HG02588 (cell line): Measurements from ENCODE around the gene ST6GAL1.
"Not testable (repeated sequence)": the region's sequence is repeated elsewhere in the genome, so short reads cannot be mapped to it uniquely, and the experiment has no call there.

Experiments
- ATAC-seq: cut with Tn5 transposase; IDR thresholded peaks from one replicate; pipeline ENCODE4 v1.9.1; 2021; ENCODE audit warnings: mild to moderate bottlenecking, moderate library complexity; ENCODE audit not compliant: unreplicated experiment

Gene ST6GAL1

DNA sequence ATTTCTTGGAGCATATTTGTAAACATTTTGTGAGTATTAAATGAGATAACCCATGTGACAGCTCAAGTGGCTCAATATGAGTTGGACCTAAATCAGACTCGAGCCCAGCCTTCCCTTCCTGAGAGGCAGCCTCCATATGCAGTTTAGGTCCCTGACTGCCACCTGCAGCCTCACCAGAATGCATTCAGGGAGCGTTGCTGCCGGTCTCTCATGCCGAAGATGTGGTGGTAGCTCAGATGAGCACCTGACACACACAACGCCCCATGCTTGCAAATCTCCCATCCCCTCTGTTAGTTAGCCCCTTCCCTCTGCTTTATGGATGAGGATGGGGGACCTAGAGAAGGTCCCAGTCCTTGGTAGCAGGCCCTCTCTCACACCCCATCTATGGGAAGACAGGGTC, 9.2 kb downstream of the ST6GAL1 start:
- no peak for ATAC-seq

DNA sequence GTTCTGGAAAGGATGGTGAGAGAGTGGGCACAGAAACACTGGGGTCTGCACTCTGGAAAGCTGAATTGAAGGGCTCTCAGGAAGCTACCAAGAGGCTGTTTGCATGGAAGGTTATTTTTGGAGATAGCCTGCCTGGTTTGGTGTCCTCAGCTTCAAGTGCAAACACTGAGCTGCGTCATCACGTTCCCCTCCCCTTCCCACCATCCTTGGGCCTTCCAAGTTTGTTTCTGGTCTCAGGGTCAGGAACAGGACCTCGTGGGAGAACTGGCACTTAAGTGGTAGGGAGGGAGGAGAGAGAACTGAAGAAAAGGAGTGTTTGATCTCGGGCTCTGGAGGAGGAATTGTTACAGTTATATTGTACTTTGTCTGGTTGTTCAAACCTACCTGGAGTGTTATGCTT, 10.6 kb downstream of the ST6GAL1 start:
- ATAC-seq, result no peak

DNA sequence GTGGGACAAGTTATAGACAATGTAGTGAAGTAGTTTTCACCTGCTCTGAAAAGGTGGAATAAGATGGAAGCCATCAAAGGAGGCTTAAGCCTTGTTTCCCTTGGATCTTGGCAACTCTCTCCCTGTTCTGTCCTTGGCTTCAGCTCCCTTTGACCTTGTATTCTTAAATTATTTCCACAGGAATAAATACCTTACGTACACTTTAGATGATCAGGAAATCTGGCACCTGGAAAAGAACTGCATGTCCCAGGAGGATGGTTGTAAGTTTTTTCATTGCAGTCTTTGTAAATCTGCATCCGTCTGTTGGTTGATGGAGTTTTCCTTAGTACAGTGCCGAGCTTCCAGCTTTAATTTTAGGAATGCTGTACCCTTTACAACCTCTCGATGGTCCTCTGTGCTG, 11.8 kb downstream of the ST6GAL1 start:
- no peak for ATAC-seq

DNA sequence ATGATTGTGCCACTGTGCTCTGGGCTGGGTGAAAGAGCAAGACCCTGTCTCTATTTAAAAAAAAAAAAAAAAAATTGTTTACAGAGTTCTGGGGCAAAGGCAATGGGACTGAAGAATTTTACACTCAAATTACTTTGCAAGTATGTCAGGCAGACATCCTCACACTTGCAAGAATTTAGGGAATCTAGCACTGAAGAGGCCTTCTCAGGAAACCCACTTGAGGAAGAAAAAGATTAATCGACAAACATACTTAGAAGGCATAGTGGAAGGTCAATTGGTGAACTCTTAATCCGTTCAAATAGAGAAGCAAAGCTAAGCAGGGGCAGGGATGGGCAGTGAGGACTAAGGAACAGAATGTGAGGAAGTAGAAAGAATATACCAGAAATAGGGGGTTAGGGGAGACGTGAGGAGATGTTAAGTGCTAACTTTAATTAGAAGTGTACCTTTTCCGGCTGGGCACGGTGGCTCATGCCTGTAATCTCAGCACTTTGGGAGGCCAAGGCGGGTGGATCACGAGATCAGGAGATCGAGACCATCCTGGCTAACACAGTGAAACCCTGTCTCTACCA, 15.0 kb downstream of the ST6GAL1 start:
- no peak for ATAC-seq

DNA sequence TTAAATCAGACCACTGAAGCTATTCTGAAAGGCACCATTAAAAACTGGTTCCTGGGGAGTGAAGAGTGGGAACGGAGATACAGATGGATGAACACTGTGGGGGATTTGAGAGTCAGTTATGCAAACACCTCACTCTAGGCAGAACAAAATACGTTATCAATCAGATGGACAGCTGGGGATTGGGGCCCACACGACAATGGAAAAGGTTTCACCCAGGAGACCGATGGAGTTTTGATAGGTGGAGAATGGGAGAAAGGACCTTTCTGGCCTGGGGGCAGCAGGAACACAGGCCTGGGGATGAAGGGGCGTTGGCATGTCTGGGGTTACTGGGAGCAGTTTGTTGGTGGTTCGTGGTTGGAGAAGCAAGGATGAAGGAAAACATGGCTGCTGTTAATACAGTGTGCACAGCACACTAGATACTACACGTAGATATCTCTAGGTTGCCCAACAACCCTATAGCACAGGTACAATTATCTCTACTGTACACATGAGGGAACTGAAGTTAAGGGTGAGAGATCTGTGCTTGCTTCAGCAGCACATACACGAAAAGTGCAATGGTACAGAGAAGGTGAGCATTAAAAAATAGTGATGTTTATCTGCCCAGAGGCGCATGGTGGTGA, 16.5 kb downstream of the ST6GAL1 start:
- peak; percentile 53 for ATAC-seq

DNA sequence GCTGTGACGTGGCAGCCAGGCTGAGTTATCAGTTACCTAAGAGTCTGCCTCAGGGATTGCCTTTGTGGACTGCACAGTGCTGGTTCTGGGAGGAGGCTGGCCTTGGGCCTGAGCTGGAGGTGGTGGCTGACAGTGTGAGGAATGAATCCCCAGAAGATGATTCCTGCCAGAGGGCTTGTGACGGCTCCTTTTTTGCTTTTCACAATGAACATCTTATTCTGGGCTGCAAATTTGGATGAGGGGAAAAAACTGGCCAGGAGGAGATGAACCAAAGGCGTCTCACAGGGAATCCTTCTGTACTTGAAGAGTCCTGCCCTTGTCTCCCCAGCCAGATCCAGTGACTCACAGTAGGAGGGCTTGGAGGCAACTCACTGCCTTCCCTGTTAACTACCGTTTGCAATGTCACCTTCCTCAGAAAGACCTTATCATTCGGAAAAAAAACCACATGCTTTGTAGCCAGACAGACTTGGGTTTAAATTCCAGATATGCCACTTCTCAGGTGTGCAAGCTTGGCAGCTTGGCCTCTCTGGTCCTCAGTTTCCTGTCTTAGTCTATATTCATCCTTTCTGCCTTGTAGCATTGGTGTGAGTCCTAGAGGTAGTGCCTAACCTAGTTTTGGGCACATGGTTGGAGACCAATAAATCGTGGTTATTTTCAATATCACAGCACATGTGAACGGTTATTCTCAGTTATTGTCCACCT, 19.1 kb downstream of the ST6GAL1 start:
- ATAC-seq, result no peak

DNA sequence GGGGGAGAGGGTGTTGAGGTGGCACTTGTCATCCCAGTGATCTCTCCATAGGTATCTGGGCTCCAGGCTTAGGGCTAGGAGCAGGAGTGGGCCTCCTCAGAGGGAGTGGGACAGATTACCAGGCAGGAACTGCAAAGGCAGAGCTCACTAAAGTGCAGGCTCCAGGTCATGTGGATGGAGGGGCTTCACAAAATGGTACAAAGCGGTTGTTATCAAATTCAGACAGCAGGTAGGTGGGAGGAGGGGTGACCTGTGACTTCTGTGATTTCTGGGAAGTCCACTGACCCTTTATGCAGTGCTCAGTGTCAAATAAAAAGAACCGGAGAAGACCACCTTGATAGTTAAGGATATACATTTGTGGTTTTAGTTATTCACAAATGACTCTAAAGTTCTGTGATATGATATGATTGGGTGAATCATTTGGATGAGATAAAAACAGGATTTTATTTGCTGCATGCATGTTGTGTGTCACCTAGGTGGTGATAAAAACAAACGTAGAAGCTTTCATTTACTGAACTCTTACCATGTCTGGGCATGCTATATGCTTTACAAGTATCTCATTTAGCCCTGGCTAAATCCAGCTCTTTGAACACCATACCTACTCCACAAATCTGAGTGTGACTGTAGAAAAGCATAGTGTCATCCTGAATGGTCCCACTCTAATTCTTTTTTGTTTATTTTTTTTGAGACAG, 20.2 kb downstream of the ST6GAL1 start:
- ATAC-seq, result no peak

DNA sequence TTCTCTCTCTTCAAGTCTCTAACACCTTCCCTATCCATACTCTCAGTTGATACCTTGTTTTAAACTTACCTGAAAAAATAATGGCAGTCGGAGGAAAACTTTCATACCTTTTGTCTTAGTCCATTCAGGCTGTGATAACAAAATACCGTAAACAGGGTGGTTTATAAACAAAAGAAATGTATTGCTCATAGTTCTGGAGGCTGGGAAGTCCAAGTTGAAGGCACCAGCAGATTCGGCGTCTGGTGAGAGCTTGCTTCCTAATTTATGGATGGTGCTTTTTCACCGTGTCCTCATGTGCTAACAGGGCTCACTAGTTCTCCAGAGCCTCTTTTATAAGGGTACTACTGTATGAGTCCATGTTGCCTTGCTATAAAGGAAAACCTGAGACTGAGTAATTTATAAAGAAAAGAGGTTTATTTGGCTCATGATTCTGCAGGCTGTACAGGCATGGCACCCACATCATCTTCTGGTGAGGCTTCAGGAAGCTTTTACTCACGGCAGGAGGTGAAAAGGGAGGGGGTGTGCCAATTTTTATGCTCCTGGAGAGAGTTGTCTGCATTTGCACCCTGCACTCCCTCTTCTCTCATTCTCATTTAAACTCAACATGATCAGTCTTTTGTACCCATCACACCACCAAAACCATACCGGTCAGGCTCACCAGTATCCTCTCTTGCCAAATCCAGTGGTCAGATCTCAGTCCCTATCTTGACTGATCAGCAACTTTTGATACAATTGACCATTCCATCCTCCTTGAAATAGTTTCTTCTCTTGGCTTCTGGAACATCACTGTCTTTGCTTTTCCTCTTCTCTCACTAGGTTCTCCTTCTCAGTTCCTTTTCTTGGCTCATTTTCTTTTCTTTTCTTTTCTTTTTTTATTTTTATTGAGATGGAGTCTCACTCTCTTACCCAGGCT, 21.6 kb downstream of the ST6GAL1 start:
- no peak for ATAC-seq

DNA sequence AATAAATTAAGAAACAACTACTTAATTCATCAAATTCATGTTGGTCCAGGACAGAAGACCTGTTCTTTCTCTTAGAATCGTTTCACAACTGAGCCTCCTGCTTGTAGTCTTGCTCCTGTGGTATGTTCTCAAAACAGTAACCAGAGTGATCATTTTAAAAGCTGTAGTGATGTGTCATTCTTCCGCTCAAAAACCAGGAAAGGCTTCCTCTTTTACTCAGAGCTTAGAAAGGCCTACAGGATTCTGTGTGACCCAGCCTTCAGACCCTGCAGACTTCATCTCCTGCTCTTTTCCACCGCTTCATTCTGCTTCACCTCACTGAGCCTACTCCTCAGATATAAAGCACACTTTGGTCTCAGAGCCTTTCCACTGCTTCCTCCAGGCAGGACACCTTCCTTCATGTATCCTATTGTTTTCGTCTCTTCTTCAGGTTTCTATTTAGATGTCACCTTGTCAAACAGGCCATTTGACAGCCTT, 22.7 kb downstream of the ST6GAL1 start:
- ATAC-seq, result no peak

DNA sequence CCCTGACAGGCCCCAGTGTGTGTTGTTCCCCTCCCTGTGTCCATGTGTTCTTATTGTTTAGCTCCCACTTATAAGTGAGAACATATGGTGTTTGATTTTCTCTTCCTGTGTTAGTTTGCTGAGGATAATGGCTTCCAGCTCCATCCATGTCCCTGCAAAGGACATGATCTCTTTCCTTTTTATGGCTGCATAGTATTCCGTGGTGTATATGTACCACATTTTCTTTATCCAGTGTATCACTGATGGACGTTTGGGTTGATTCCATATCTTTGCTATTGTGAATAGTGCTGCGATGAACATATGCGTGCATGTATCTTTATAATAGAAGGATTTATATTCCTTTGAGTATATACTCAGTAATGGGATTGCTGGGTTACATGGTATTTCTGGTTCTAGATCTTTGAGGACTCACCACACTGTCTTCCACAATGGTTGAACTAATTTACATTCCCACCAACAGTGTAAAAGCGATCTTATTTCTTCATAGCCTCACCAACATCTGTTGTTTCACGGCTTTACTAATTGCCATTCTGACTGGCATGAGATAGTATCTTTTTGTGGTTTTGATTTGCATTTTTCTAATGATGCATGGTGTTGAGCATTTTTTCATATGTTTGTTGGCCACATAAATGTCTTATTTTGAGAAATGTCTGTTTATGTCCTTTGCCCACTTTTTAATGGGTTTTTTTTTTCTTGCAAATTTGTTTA, 23.8 kb downstream of the ST6GAL1 start:
- not testable (repeated sequence) for ATAC-seq

DNA sequence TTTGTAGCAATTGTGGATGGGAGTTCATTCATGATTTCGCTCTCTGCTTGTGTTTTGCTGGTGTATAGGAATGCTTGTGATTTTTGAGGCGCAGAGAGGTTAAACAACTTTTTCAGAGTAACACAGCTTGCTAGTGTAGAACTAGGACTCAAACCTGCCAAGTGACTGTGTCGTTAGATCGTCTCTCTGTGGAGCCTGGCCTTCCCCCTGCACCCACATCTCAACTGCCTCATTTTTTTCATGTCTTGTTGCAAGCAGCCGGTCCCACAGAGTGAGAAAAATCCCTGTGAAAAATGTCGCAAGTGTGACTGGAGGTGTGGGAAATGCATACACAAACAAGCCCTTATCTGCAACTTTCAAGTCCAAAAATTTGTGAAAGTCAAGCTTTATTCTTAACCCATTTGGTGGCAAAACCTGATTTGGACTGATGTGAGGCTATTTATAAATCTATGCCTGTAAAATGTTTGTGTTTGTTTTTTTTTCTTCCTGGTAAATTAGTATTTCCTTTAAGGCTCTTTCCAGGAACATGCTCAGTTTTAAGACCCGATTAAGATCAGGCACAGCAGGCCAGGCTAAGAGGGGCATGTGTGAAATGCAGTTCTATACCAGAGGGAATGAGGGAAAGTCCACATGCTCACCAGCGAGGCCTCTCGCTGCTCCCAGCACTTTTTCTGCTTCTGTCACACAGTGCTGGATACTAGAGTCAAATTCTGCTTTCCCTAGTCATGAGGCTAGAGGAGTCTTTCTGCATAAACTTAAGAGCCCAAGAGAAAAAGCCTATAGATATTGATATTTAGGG, 25.8 kb downstream of the ST6GAL1 start:
- no peak for ATAC-seq

DNA sequence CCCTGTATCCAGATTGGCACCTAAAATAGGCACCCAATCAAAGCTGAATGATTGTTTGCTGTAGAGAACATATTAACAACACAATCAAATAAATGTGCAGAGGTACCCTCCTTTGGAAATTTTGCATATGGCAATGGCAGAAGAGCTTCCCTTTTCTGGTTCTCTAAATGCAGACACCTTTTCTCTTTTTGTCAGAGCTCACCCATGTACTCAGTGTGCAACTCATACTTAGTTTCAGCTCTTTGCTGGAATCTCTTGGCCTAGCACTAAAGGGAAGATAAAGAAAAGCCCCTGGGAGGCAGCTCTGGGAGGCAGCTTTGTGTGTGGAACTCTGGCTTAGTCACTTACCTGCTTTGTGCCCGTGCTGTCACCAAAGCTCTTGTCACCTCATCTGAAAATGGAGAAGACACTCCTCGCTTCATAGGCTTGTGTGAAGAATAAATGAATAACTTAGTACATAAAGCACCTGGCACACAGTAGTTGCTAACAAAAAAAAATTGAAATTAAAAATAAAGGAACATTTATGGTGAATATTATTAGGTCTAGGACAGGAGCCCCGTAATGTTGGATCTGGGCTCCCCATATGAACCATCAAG, 28.8 kb downstream of the ST6GAL1 start:
- ATAC-seq, result no peak

DNA sequence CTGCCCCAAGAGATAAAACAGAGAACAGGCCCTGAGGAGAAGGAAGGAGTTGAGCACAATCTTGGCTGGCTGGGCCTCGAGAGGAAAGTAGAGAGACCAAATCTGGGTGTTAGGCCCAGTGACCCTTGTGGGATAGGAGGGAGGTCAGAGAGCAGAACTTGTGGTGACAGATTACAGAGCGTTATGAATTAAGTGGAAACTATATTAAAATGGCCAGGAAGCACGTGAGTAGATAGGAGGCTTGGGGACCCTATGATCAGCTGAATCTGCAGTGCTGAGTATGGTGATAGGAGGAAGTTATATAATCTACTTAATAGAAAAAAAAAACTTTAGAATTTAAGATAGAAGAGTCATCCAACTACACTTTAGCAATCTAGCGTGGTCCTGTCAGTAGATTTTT, 30.0 kb downstream of the ST6GAL1 start:
- no peak for ATAC-seq

DNA sequence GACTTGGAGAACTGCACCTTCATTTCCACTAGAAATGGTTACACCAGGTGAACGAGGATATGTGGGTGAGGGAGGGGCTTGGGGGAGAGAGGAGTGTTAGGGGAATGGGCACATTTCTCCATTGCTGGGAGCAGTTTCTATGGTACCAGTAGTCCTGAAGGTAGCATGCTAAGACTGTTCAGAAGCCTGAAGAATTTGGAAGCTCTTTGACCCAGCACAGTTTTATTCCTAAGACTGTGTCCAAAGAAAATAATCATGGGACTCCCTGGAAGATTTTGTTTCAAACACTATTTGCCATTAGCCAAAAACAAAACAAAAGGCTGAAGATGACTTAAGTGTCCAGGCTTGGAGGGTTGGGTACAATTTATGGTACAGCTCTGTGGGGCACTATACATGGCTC, 32.1 kb downstream of the ST6GAL1 start:
- ATAC-seq, result no peak

DNA sequence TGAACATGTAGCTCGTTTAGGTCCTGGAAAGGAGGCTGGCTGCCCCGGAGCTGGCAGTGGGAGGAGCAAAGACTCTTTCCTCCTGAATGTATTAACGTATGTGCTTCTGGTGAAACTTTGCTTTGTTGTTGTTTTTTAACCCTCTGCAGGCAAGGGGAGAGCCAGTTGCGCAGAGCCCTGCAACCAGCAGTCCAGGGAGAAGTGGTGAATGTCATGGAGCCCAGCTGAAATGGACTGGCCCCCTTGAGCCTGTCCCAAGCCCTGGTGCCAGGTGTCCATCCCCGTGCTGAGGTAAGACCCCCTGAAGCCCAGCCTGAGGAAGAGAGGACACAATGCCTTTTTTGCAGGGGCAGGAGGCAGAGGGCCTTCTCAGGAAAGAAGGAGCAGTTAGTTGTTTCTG, 33.3 kb downstream of the ST6GAL1 start:
- no peak for ATAC-seq

DNA sequence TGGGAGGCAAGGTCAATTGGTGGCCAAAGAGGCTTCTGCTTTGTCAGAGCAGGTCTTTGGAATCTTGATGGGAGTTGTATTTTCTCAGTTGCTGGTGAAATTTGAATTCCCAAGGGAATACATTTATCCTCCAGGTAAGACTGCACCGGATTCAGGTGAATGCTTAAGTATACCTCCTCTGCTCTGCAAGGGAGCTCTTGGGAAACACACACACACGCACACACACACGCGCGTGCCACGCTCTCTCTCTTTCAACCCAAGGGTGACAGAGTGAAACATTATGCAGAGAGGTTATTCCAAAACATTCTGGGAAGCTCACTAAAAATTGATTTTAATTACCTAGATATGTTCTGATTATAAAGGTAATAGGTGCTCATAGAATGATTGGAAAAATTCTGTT, 33.7 kb downstream of the ST6GAL1 start:
- no peak for ATAC-seq

DNA sequence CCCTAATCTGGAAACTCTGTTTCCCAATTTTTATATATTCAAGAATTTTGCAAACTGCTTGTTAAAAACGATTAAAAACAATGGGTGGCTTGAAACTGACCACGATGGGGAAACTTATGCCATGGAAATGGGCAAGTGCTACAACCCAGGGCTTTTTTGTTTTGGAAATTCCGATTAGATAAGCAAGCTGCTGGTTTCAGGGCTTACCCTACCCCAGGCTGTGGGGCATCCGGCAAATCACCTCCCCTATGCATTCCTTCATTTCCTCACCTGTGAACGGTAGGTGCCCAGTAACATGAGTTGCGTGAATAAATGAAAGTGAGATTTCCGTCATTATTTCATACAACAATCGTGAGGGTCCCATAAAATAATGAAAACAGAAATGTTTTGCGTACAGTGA, 34.3 kb downstream of the ST6GAL1 start:
- ATAC-seq, result no peak

DNA sequence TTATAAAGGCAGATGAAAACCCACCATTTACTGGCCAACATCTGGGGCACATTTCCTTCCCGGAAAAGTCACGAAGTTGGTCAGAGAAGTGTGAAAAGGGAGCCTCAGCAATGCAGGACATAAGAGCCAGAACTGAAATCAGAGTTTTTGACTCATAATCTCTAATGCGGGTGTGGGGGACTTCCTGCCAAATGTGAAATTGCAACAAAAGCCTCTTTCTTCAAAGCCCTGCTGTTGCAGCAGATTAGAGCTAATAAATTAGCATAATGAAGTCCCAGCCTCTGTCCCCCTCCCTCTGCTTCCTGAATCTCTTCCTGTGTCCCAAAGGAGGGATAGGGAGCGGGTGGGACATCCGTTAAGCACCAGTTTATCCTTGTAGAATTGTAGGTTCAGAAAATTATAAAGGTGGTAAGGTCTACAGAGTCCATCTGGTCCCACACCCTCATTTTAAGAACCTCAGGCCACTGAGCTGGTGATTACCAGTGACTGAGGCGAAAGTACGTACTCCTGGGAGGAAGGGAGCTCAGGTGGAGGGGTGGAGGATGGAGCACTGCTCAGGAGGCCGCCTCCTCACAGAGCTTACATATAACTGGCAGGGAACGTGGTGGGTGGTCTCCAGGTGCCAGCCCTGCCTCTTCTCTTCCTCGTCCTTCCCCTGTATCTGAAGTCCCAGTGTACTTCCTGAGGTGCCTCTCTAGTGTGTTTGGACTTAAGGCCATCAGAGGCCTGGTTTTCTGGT, 35.0 kb downstream of the ST6GAL1 start:
- no peak for ATAC-seq
